ENCODE data around the gene MAML3. TPM values are rescaled to one million over a fixed set of nuclear protein-coding genes. Genes with fewer than 3 reads are reported as not detected.

MAML3 gene
- total and polyA plus RNA-seq, 3 experiments from 2014 or later: 0.44 to 0.57 (median 0.52) TPM

- Mint-ChIP-seq H3K4me3 (no peak overlapping the region), H3K9me3 (peaks cover 0 to 2% (median 0%) of the 10 kb centered on the region in 5 donors), H3K27ac (no peak overlapping the region), H3K36me3 (no peaks in the 10 kb centered on the region), H3K4me1 (no peaks in the 10 kb centered on the region), H3K27me3 (peaks cover 1 to 16% of the 10 kb centered on the region in 2 donors)
- POLR2A ChIA-PET: no interaction called here
- Histone ChIP-seq H3K4me3 (ENCODE audit: low read length) (no peak overlapping the region), H3K4me1 (ENCODE audit: insufficient read depth, low read length) (no peaks in the 10 kb centered on the region), H3K36me3 (ENCODE audit: insufficient read depth, low read length) (no peaks in the 10 kb centered on the region), H3K27me3 (ENCODE audit: insufficient read depth, low read length, poor library complexity, severe bottlenecking) (no peaks in the 10 kb centered on the region), H3K9me3 (ENCODE audit: low read length) (no peaks in the 10 kb centered on the region), H3K27ac (ENCODE audit: low read depth, low read length) (no peak overlapping the region)
- no peak for DNase-seq
- CTCF ChIA-PET: no interaction called here
Measured at GRCh38 chr4:140042634-140043033, 111.3 kb downstream of the MAML3 start.

- ChIA-PET POLR2A (no interaction called here), CTCF (no interaction called here)
- Mint-ChIP-seq H3K4me1 (no peaks in the 10 kb centered on the region), H3K27ac (no peak overlapping the region), H3K36me3 (no peaks in the 10 kb centered on the region), H3K27me3 (peaks cover 4 to 27% of the 10 kb centered on the region in 2 donors), H3K9me3 (peaks cover 0 to 2% (median 0%) of the 10 kb centered on the region in 5 donors), H3K4me3 (no peak overlapping the region)
- Histone ChIP-seq H3K27ac (ENCODE audit: low read depth, low read length) (no peak overlapping the region), H3K4me3 (ENCODE audit: low read length) (no peak overlapping the region), H3K9me3 (ENCODE audit: low read length) (no peaks in the 10 kb centered on the region), H3K36me3 (ENCODE audit: insufficient read depth, low read length) (no peaks in the 10 kb centered on the region), H3K27me3 (ENCODE audit: insufficient read depth, low read length, poor library complexity, severe bottlenecking) (no peaks in the 10 kb centered on the region), H3K4me1 (ENCODE audit: insufficient read depth, low read length) (no peaks in the 10 kb centered on the region)
- DNase-seq: no peak
Measured at GRCh38 chr4:140038031-140038533, 115.9 kb downstream of the MAML3 start.

- Histone ChIP-seq H3K4me3 (ENCODE audit: low read length) (no peak overlapping the region), H3K4me1 (ENCODE audit: insufficient read depth, low read length) (no peaks in the 10 kb centered on the region), H3K9me3 (ENCODE audit: low read length) (no peaks in the 10 kb centered on the region), H3K36me3 (ENCODE audit: insufficient read depth, low read length) (no peaks in the 10 kb centered on the region), H3K27ac (ENCODE audit: low read depth, low read length) (no peak overlapping the region), H3K27me3 (ENCODE audit: insufficient read depth, low read length, poor library complexity, severe bottlenecking) (no peaks in the 10 kb centered on the region)
- CTCF ChIA-PET: no interaction called here
- Mint-ChIP-seq H3K4me1 (no peaks in the 10 kb centered on the region), H3K36me3 (no peaks in the 10 kb centered on the region), H3K4me3 (no peak overlapping the region), H3K27ac (no peak overlapping the region), H3K9me3 (peaks cover 0 to 2% (median 0%) of the 10 kb centered on the region in 5 donors), H3K27me3 (peaks cover 4 to 32% of the 10 kb centered on the region in 2 donors)
- POLR2A ChIA-PET: no interaction called here
- DNase-seq: no peak
Measured at GRCh38 chr4:140037353-140038030, 116.5 kb downstream of the MAML3 start.

GRCh38 chr4:140031706-140032105 lies 122.3 kb downstream of the MAML3 start:
- Mint-ChIP-seq H3K4me1 (no peaks in the 10 kb centered on the region), H3K27ac (no peak overlapping the region), H3K4me3 (no peak overlapping the region), H3K27me3 (peaks cover 13 to 56% of the 10 kb centered on the region in 2 donors), H3K36me3 (peaks cover 0 to 2% (median 0%) of the 10 kb centered on the region in 3 donors), H3K9me3 (no peaks in the 10 kb centered on the region)
- Histone ChIP-seq H3K27me3 (ENCODE audit: insufficient read depth, low read length, poor library complexity, severe bottlenecking) (no peaks in the 10 kb centered on the region), H3K36me3 (ENCODE audit: insufficient read depth, low read length) (no peaks in the 10 kb centered on the region), H3K4me1 (ENCODE audit: insufficient read depth, low read length) (no peaks in the 10 kb centered on the region), H3K27ac (ENCODE audit: low read depth, low read length) (no peak overlapping the region), H3K4me3 (ENCODE audit: low read length) (no peak overlapping the region), H3K9me3 (ENCODE audit: low read length) (no peaks in the 10 kb centered on the region)
- ChIA-PET POLR2A (no interaction called here), CTCF (no interaction called here)
- no peak for DNase-seq

GRCh38 chr4:140031061-140031460 lies 122.9 kb downstream of the MAML3 start:
- H3K9me3 Mint-ChIP-seq: no peaks in the 10 kb centered on the region
- H3K27ac Mint-ChIP-seq: no peak overlapping the region
- peaks cover 13 to 56% of the 10 kb centered on the region in 2 donors for H3K27me3 Mint-ChIP-seq
- H3K4me1 Mint-ChIP-seq: no peaks in the 10 kb centered on the region
- Histone ChIP-seq H3K27ac (ENCODE audit: low read depth, low read length) (no peak overlapping the region), H3K27me3 (ENCODE audit: insufficient read depth, low read length, poor library complexity, severe bottlenecking) (no peaks in the 10 kb centered on the region), H3K9me3 (ENCODE audit: low read length) (no peaks in the 10 kb centered on the region), H3K4me1 (ENCODE audit: insufficient read depth, low read length) (no peaks in the 10 kb centered on the region), H3K4me3 (ENCODE audit: low read length) (no peak overlapping the region), H3K36me3 (ENCODE audit: insufficient read depth, low read length) (no peaks in the 10 kb centered on the region)
- peaks cover 0 to 2% (median 0%) of the 10 kb centered on the region in 3 donors for H3K36me3 Mint-ChIP-seq
- ChIA-PET CTCF (no interaction called here), POLR2A (no interaction called here)
- DNase-seq: no peak
- no peak overlapping the region for H3K4me3 Mint-ChIP-seq

GRCh38 chr4:140028676-140029517 lies 125.1 kb downstream of the MAML3 start:
- H3K4me3 Mint-ChIP-seq: no peak overlapping the region
- peak overlapping the region in 1 of 8 donors; percentile 47 for H3K27ac Mint-ChIP-seq
- H3K4me1 Mint-ChIP-seq: no peaks in the 10 kb centered on the region
- ChIA-PET POLR2A (no interaction called here), CTCF (interaction anchor here (1.2 to 1.7 kb wide), 2 partner anchors 21 to 225 kb away, joined by 4 to 5 read pairs; no protein-coding TSS in a partner anchor)
- H3K36me3 ChIP-seq (ENCODE audit: insufficient read depth, low read length): no peaks in the 10 kb centered on the region
- H3K9me3 Mint-ChIP-seq: no peaks in the 10 kb centered on the region
- H3K36me3 Mint-ChIP-seq: peaks cover 0 to 2% (median 0%) of the 10 kb centered on the region in 3 donors
- no peak overlapping the region for H3K4me3 ChIP-seq (ENCODE audit: low read length)
- no peak overlapping the region for H3K27ac ChIP-seq (ENCODE audit: low read depth, low read length)
- H3K27me3 ChIP-seq (ENCODE audit: insufficient read depth, low read length, poor library complexity, severe bottlenecking): no peaks in the 10 kb centered on the region
- H3K27me3 Mint-ChIP-seq: peaks cover 9 to 51% of the 10 kb centered on the region in 2 donors
- no peaks in the 10 kb centered on the region for H3K9me3 ChIP-seq (ENCODE audit: low read length)
- DNase-seq: no peak
- no peaks in the 10 kb centered on the region for H3K4me1 ChIP-seq (ENCODE audit: insufficient read depth, low read length)

- ChIA-PET POLR2A (no interaction called here), CTCF (interaction anchor here (1.7 kb wide), 1 partner anchor 21 kb away, joined by 5 read pairs; no protein-coding TSS in a partner anchor)
- H3K27me3 Mint-ChIP-seq: peaks cover 9 to 43% of the 10 kb centered on the region in 2 donors
- H3K36me3 Mint-ChIP-seq: peaks cover 0 to 2% (median 0%) of the 10 kb centered on the region in 3 donors
- H3K4me3 Mint-ChIP-seq: no peak overlapping the region
- Histone ChIP-seq H3K27ac (ENCODE audit: low read depth, low read length) (no peak overlapping the region), H3K36me3 (ENCODE audit: insufficient read depth, low read length) (no peaks in the 10 kb centered on the region), H3K9me3 (ENCODE audit: low read length) (no peaks in the 10 kb centered on the region), H3K4me1 (ENCODE audit: insufficient read depth, low read length) (no peaks in the 10 kb centered on the region), H3K27me3 (ENCODE audit: insufficient read depth, low read length, poor library complexity, severe bottlenecking) (no peaks in the 10 kb centered on the region), H3K4me3 (ENCODE audit: low read length) (no peak overlapping the region)
- DNase-seq: no peak
- H3K4me1 Mint-ChIP-seq: no peaks in the 10 kb centered on the region
- no peak overlapping the region for H3K27ac Mint-ChIP-seq
- H3K9me3 Mint-ChIP-seq: no peaks in the 10 kb centered on the region
Measured at GRCh38 chr4:140028101-140028500, 125.9 kb downstream of the MAML3 start.

GRCh38 chr4:140027101-140027500 lies 126.9 kb downstream of the MAML3 start:
- DNase-seq: no peak
- Histone ChIP-seq H3K4me3 (ENCODE audit: low read length) (no peak overlapping the region), H3K4me1 (ENCODE audit: insufficient read depth, low read length) (no peaks in the 10 kb centered on the region), H3K9me3 (ENCODE audit: low read length) (no peaks in the 10 kb centered on the region), H3K27ac (ENCODE audit: low read depth, low read length) (no peak overlapping the region), H3K27me3 (ENCODE audit: insufficient read depth, low read length, poor library complexity, severe bottlenecking) (no peaks in the 10 kb centered on the region), H3K36me3 (ENCODE audit: insufficient read depth, low read length) (no peaks in the 10 kb centered on the region)
- Mint-ChIP-seq H3K36me3 (peaks cover 0 to 2% (median 0%) of the 10 kb centered on the region in 3 donors), H3K4me1 (no peaks in the 10 kb centered on the region), H3K9me3 (no peaks in the 10 kb centered on the region), H3K4me3 (no peak overlapping the region), H3K27me3 (peaks cover 9 to 38% of the 10 kb centered on the region in 2 donors), H3K27ac (no peak overlapping the region)
- POLR2A ChIA-PET: no interaction called here
- CTCF ChIA-PET: no interaction called here

All from CD8-positive, alpha-beta memory T cell (primary cell).